ENCODE data around the gene TPP1.

The TPP1 gene

DNA sequence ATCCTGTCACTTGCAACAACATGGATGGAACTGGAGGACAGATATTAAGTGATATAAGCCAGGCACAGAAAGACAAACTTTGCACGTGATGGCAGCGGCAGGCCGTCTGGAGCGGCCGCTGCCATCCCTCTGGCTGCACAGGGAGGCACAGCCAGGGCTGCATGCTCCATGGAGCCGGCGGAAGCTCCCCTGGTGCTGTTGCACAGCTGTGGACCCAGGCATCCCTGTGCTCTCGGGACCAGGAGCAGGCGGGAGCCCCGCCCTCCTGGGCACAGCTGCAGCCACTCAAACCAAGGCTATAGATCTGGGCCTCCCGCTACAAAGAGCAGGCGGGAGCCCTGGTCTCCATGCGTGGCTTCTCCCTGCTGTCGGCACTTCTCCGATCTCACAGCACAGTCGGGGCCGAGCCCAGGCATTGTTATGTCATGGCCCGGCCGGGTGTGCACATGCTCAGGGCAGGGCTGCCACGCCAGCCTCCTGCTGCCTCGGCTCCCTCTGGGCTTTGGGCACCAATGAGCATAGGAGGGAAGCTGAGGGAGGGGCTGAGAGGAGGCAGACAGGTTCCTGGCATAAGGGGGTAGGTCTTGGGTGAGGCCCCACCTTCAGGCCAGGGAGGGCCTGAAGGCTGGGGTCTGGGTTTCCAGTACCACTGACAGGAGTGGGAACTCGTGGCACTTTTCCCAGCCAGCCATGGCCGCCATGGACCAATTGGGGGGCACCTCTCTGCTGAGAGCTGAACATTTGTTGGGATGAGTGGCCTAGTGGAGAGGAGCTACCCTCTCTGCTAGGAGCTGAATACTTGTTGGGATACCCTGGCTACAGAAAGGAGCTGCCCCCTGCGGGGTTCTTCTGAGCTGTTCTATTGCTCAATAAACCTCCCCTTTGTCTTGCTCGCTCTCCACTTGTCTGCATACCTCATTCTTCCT lies 32.5 kb downstream of the TPP1 start:
- no peak for DNase-seq

DNA sequence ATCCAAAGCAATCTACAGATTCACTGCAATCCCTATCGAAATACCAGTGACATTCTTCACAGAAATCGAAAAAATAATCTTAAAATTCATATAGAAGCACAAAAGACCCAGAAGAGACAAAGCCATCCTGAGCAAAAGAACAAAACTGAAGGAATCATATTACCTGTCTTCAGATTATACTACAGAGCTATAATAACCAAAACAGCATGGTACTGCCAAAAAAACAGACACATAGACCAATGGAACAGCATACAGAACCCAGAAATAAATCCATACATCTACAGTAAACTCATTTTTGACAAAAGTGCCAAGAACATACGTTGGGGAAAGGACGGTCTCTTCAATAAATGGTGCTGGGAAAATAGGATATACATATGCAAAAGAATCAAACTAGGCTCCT lies 34.7 kb downstream of the TPP1 start:
- DNase-seq = no peak

- no peak for DNase-seq
Observed at GRCh38 chr11:6583584-6583983, 35.6 kb downstream of the TPP1 start.

- no peak for DNase-seq
Observed at GRCh38 chr11:6579681-6580080, 39.5 kb downstream of the TPP1 start.

DNA sequence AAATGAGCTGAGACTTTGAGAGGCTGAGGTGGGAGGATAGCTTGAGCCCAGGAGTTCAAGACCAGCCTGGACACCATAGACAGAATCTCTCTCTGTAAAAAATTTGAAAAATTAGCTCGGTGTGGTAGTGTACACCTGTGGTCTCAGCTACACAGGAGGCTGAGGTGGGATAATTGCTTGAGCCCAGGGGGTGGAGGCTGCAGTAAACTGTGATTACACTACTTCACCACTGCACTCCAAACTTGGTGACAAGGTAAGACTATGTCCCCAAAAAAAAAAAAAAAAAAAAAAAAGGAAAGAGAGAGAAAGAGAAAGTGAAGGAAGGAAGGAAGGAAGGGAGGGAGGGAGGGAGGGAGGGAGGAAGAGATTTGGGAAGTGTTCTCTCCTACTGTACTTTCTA lies 41.1 kb downstream of the TPP1 start:
- no peak for DNase-seq

DNA sequence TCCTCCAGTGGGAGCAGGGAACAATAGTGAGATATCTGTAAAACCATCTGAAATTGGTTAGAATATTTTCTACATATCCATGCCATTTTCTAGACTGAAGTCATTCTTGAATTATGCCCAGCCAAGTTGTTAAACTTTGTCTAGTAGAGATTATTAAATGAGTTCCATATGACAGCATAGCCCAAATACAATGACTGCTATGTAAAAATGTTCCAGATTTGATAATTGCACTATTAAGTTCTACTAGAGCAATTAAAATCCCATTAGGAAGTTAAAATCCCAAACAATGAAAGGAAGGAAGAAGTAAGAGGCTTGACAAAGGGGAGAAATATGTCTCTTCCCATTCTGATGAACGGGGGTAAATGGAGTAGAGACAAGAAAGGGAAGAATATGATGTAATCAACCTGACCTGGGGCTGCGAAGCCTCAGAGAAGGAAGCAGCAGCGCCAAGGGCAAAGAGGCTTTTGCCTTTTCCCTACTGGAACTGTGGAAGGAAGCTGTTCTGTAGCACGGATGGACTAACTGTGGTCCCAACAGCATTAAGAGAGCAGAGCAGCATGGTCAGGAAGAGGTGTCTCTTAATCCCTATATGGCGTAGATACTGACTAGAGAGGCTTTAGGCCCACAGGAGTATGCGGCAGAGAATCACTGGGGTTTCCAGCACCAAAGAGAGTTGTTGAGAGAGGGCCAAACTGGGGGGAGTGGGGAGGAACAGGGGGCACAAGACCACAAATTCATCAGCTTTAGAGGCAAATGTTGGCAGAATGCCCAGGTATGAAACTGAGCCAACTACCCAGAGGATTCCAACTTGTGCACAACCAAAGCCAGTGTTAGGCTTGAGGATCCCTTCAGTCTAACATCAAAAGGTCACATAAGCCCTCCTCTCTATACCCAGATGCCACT lies 42.5 kb downstream of the TPP1 start:
- peak; percentile 11 for DNase-seq

DNA sequence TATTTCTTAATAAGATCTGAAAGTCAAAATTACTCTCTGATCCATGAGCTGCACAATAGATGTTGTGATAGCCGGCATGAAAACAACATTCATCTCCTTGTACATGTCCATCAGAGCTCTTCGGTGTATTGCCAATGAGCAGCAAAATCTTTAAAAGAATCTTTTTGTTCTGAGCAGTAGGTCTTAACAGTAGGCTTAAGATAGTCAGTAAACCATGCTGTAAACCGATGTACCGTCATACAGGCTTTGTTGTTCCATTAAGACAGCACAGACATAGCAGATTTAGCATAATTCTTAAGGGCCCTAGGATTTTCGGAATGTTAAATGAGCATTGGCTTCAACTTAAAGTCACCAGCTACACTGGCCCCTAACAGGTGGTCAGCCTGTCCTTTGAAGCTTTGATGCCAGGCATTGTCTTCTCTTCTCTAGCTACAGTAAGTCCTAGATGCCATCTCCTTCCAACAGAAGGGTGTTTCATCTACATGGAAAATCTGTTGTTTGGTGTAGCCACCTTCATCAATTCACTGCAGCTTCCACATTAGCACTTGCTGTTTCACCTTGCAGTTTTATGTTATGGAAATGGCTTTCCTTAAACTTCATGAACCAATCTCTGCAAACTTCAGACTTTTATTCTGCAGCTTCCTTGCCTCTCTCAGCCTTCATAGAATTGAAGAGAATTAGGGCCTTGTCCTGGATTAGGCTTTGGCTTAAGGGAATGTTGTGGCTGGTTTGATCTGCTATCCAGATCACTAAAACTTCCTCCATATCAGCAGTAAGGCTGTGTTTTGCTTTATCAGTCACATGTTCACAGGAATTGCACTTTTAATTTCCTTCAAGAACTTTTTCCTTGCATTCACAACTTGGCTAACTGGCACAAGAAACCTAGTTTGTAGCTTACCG lies 44.2 kb downstream of the TPP1 start:
- no peak for DNase-seq

- no peak for DNase-seq
Observed at GRCh38 chr11:6572215-6572614, 47.0 kb downstream of the TPP1 start.

- DNase-seq = no peak
Observed at GRCh38 chr11:6571434-6572008, 47.7 kb downstream of the TPP1 start.

- DNase-seq = no peak
Observed at GRCh38 chr11:6570691-6571427, 48.4 kb downstream of the TPP1 start.

DNA sequence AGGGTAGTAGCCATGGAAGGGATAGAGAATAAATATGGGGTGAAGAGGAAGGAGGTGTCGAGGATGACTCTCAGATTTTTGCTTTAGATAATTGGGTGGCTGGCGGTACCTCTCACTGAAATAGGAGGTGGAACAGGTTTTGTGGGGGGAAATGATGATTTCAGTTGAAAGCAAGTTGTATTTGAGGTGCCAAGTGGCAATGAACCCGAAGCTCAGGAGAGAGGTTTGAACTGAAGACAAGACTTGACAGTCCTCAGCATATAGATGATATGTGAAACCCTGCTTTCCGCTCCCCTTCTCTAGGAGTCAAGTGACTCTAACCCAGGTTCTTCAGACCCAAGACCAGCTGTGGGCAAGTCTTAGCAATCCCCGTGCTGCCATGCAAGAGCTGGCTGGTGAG lies 49.5 kb downstream of the TPP1 start:
- no peak for DNase-seq

DNA sequence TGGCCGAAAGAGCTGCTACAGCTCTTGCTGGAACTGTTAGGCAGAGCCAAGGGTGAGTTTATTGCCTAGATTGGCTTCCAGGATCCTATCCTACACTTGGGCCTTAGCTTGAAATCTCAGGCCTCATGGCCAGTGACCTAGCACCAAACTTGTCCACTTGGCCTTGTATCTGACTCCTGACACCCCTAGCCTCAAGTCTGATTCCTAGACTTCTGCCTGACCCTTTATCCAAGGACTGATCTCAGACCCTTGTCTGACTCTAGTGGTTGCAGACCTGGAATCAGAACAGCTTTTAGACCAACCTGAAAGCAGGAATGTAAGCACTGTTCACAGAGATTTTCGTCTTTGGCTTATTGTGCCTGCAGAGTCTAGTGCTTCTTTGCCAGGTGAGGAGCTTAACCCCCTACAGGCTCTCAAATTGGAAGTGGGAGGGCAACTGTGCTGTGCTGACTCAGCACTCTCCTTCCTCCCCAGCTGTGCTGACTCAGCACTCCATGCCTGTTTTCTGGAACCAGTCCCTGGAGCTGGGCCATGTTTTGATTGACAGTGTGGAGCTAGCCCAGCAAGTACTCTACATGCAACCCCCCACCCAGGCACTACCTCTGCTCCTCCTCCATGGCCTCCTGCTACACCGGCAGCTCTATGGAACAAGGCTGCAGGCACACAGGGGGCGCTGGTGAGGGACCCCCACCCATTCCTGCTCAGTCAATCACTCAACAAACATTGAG lies 50.9 kb downstream of the TPP1 start:
- DNase-seq = no peak

DNA sequence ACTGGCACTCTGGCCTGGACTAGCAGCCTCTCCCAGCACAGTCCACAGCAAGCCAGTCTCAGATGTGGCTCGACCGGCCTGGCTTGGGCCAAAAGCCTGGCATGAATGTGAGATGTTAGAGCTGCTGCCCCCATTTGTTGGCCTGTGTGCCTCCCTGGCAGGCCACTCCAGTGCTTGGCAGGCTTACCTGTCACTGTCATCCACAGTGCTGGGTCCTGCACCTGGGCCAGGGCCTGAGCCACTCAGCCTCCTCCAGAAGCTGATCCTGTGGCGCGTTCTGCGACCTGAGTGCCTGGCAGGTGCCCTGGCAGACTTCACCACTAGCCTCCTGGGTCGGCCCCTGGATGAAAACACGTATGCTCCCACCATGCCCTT lies 51.9 kb downstream of the TPP1 start:
- no peak for DNase-seq

DNA sequence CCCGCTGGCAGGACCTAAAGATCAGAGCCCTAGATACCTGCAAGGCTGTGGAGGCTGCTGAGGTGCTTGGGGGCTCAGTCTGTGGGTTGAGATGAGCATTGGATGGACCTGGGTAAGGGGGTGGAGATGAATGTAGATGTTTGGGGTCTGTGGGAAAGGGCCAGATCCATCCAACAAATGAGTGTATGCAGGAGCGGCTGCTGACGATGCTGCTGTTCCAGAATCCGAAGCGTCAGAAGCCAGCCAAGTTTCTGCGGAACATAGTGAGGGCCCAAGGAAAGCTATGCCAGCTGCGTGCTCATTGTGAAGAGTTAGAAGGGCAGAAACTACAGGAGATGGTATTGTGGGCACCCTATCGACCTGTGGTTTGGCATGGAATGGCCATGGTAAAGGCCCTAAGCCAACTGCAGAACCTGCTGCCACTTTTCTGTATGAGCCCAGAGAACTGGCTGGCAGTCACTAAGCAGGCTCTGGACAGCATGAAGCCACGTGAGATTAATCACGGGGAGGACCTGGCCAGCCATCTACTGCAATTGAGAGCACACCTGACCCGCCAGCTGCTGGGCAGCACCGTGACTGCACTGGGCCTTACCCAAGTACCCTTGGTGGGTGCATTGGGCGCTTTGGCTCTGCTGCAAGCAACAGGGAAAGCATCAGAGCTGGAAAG lies 52.4 kb downstream of the TPP1 start:
- no peak for DNase-seq

DNA sequence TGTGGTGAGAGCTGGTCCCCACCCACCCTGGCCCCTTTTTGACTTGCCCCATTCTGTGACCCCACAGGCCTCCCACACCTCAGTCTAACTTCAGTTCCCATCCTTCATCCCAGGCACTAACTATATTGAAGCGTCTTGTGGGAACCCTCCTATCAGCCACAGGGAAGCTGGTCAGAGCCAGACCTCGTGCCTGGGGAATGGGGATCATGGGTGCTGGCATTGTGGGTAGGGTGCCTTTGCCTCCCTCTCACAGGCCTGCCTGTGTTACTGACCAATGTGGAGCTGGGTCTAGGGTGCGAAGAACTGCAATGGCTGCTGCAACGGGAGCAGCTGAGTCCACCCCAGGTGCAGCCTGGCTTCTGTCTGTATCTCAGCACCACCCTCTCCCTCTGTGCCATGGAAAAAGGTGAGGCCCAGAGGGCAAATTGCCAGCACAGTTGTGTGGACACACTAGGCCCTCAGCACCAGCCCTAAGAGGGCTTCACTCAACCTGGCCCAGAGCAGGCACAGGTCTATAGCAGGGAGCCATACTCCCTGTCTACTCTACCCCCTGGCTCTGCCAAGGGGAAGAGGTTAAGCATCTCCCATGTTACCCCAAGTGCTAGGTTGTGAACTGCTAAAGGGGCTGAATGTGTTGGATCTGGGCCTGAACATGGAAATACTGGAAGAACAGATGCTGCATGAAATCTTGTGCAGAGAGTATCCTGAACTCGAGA lies 53.1 kb downstream of the TPP1 start:
- DNase-seq = no peak

- DNase-seq = no peak
Observed at GRCh38 chr11:6565325-6565724, 53.9 kb downstream of the TPP1 start.

- DNase-seq = no peak
Observed at GRCh38 chr11:6563667-6564066, 55.6 kb downstream of the TPP1 start.

- no peak for DNase-seq
Observed at GRCh38 chr11:6563121-6563619, 56.1 kb downstream of the TPP1 start.

Measured in NCI-H2081 treated with DMSO at 0.1 percent for 48 hours (cell line).